ENCODE data around the gene RDM1.
A peak's percentile ranks its signal among the peaks of the same experiment; 100 is the strongest.
"Not testable (repeated sequence)": the region's sequence is repeated elsewhere in the genome, so short reads cannot be mapped to it uniquely, and the experiment has no call there.

The RDM1 gene

DNA sequence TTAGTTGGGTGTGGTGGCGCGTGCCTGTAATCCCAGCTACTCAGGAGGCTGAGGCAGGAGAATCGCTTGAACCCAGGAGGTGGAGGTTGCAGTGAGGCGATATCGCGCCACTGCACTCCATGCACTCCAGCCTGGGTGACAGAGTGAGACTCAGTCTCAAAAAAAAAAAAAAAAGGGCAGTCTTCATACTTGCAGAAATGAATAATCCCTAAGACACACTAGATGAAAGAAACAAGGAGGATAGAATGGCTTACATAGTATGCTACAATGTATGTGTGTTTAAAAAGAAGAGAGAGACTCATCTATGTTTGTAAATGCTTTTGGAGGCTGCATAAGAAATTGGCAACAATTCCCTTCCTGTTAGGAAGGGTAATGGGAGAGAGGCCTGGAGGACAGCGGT is 32.8 kb downstream of the RDM1 start:
- DNase-seq, result not testable (repeated sequence)

DNA sequence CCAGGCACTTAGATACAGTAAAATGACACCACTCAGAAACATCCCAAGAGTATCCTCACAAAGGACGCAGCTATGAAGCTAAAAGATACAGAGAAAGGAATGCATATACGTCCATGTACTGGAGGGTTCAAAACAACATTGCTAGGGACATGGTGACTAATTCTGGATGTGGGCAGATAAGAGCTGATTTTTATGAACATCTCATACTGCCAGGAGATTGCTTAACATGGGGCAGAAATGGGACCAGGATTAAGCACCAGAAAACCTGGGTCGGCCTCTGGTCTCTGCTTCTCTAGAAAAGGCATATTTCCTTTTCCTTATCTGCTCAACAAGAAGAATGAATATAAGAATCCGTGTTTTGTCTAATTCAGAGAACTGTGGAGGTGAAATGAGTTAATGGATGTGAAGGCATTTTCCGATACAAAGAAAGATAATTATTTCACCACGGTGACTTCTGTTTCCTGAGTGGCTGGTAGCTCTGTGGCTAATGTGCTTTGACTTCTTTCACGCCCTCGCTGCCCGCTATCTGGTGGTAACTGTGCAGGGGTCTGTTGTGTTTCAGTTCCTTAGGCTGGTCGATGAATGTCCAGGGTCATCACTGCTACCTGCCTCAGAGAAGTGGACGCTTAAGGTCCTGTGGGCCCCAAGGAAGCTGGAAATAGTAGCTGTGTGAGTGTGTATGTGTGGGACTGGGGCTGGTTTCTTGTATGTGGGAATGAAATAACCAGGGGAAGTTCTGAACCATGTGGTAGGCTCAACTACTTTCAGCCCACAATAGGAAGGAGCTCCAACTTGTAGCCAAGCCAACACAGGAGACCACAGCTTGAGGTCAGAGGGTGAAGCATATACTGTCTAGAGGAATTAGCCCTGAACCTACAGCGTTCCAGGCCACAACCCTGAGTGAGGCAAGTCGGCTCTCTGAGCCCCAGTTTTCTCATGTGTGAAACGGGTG is 34.7 kb downstream of the RDM1 start:
- DNase-seq, result no peak

DNA sequence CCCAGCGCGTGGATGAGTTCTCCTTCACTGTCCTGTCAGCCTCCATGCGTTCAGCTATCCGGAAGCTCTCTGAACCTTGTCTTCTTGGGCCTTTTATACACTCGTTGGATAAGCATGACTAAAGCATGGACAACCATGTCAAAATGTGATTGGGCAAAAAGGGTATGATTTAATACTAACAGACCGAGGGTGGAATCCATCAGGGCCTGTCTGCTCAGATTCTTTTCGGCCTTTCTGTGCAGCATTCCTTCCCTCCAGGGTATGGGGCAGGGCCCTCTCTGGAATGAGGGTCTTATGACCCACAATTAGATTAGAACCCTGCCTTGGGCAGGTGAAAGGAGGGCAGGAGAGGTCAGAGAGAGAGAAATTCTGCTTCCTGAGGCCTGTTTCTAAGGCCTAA is 36.4 kb downstream of the RDM1 start:
- DNase-seq, result no peak

DNA sequence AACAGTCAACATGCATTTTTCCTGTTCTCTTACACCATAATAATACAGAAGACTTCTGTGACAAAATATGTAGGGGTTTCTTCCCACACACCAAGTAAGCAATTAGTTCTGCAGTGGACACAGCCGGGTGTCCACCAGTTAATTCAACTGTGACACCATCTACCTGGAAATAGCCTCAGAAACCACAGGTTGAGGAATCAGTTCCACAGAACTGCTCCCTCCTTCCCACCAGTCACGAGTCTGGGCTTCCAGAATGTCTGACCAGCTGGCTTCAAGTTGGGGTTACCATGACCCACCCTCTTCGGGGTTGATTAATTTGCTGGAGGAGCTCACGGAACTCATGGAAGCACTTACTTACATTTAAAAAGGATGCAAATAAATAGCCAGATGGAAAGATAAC is 36.8 kb downstream of the RDM1 start:
- DNase-seq, result no peak

DNA sequence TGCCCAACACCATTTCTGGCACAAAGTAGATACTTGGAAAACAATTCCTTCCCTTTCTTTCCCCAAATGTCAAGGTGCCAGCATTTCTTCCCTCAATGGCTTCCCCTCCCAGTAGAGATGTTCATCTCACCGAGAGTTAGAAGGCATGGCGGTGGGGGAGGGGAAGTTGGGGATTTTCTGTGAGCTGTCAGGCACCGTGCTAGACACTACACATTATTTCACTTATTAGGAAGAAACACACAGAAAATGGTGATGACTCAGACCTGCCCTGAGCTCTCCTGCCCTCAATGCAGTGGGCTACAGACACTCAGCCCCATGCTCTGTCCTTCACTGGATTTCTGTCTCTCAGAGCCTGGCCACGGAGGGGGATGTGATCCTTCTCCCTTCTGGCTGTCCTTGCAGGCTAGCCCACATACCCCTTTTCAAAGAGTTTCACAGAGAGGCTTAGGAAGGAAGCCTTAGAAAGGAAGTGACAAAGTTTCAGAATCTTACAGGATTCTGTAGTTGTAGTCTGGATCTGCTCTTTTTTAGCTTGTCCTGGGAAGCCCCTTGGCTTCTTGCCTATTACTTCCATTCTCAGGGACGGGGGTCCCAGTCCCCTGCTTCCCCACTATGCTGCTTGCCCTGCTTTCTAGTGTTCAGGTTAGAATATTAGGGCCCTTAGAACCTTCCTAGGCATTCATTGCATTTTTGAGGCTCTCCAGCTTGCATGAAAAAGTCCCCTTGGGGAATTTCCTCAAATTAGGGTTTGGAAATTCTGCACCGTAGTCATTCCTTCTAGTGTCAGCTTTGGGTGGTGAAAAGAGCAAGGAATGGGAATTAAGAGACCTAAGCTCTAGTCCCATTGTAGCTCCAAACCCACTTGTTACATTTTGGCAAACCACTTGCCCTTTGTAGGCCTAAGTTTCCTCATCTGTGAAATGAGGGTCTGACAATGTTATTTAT is 38.2 kb downstream of the RDM1 start:
- DNase-seq, result no peak

DNA sequence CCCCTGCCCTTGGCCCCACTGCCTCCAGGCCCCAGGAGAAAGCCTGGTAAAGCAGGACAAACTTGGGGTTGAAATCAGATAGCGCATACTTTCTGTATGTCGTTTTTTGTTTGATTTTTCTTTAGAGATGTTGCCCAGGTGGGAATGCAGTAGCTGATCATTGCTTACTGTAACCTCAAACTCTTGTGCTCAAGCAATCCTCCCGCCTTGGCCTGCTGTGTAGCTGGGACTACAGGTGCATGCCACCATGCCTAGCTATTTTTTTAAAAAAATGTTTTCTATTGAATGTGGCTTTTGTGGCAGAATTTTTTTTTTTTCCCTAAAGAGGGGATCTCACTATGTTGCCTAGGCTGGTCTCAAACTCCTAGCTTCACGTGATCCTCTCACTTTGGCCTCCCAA is 39.3 kb downstream of the RDM1 start:
- DNase-seq, result no peak

DNA sequence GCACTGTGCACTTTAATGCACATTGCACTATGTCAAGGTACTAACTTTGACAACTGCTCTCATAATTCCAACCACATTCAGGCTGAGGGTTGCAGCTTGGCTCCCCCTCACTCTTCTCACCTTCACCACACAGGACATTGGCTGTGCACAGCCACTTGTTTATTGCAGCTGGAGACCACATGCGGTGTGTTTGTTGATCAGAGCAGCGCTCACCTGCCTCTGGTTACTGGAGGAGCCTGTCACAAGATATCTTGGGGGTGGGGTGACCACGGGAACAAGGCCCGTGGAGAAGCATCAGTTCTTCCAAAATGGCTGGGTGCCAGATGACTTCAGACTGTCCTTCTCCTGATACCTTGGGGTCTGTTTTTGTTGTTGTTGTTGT is 39.8 kb downstream of the RDM1 start:
- peak; percentile 92 for DNase-seq

DNA sequence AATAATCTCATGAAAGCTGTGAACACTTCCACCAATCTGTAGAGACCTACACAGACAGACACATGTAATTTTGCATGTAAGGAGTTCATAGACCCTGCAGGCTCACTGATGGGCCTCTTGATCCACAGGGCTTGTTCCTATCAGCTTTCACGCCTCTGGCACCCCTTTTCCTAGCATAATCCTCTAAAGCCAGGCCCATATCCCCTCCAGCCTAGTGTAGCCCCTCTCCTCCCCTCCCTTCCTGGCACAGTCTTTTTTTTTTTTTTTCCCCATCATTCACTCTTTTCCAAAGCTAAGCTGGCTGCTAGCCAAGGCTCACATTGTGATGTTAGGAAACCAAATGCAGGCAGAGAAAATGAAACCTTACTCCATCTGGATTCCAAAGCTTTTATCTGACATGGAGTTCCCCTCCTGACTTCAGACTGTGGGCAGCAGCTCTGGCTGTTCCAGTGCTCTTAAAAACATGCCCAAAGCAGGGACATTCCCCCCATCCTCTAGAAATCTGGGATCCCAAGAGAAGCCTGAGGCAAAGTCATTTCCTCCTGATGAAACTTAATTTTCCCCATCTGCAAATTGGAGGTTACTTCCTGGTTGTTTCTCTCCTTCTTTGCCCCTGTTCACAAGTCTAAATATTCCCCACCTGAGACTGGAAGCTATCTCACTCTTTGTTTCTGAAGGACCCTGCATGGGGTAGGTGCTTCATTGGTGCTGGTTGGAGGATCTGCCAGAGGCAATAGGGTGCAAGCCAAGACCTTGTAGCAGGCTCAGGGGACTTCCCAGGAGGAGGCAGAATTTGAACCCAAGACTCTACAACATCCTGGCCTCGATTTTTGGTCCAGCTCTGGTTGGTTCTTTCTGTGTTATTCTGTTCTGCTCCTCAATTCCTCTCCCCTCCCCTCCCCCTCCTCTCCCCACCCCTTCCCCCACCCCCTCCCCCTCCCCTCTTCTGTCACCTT is 40.5 kb downstream of the RDM1 start:
- peak; percentile 49 for DNase-seq

DNA sequence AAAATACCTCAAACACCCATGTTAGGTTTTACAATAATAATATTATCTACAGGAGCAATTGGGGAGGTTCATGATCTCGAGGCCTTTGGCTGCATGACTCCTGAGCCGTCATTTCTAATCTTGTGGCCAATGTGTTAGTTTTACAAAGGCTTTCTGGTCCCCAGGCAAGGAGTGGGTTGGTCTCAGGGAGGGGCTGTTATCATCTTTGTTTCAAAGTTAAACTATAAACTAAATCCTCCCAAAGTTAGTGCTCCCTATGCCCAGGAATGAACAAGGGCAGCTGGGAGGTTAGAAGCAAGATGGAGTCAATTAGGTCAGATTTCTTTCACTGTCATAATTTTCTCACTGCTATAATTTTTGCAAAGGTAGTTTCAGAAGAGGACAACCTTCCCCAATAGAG is 41.3 kb downstream of the RDM1 start:
- no peak for DNase-seq

DNA sequence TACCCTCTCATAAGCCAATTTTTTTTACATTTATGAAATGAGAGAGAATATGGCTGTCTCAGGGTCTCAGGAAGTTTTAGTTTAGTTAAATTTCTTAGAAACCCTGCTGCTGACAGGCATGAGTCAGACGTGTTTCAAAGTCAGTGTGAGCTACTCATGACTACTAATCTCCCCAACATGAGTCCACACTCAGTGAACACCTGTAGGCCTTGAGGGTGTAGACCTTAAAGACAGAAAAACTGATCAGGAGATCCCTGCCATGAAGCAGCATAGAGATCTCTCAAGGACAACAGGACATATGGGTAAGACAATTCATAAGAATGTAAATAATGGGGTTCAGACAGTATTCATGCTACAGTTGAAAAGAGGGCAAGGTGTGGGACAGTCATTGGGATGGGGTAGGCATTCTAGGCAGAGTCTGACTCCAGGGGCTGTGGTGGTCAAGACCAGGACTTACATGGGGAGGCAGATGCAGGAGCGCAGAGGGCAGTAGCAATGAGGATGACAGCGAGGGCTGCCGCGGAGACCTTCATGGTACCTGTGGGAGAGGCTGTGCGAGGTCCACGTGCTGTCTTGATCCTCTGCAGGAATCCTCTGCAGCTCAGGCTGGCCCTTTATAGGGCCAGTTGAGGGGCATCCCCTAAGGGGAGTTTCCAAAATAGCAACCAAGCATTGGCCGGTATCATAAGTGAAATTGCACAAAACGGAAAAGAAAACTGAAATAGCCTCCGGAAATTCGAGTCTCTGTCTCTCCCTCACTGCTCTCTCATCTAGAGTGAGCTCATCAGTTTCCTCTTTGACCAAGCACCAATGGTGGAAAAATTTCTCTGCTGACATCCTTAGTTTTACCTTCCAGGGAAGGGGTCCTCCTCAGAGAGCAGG is 50.6 kb downstream of the RDM1 start, which contains the start of gene CCL5:
Gene CCL5, minus strand, starts transcription at position 588 of the 882 bp plus-strand sequence.
- DNase-seq, result no peak

DNA sequence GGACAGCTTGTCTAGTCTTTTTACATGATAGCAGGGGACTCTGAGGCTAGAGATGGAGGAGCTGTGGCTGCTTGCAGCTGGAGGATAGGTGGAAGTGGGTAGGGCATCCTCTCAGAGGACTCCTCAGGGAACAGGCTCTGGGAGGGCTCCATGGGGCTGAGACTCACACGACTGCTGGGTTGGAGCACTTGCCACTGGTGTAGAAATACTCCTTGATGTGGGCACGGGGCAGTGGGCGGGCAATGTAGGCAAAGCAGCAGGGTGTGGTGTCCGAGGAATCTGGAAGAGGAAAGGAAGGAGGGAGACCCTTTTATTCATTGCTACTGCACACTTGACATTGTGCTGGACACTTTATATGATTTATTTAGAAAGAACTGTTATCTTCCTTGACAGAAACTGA is 52.2 kb downstream of the RDM1 start:
- no peak for DNase-seq

DNA sequence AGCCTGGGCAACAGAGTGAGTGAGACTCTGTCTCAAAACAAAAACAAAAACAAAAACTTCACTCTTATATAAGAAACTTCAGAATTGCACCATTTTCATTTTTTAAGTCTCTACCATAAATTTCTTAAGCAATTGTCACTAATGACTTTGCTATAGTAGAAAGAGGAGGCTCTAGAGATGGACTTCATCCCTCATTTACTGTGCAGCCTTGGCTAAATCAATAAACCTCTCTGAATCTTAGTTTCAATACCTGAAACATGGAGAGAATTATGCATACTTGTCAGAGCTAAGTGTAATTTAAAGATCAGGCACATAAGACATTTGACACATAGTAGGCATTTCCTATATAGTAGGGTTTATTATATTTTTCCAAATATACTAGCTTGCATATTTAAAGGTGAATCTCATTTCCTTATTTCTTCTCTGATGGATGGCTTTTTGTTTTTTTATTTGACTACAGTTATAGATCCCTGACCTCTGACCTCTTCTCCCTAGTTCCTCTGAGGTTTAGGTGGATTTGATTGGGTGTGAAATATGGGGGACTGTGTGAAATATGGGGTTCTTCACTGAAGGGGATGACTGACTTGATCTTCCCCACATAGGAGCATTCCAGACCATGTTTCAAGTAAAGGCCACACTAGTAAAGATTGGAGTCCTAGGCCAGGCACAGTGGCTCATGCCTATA is 53.1 kb downstream of the RDM1 start:
- no peak for DNase-seq

DNA sequence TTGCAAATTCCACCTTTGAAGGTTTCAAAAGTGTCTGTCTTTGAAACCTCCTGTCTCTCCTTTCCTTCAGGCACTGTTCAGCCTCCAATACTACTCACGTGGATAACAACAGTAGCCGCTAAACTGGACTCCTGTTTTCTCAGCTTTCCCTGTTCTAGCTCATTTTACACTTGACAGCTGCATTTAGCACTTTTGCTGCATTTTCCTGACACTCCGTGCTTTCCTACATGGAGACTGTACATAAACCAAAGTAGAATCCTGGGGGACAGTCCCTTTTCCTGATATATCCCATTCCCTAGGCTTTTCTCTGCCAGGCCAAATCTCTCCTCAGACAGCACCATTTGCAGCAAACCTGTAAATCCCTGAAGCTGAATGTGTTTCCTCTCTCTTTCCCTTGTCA is 54.0 kb downstream of the RDM1 start:
- DNase-seq, result no peak

DNA sequence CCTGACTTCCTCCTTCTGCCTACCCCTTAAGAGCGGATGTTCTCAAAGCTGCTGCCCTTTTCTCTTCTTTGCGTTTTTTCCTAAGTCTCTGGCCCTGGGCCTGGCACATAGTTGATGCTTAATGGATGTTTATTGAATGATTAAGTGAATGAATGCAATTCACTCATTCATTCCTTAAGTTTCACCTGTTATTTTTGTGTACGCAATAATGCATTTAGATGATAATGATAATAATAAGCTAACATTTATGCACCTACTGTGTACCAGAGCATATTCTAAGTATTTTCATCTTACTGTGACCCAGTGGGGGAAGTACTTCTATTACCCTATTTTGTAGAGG is 54.8 kb downstream of the RDM1 start:
- DNase-seq, result no peak

DNA sequence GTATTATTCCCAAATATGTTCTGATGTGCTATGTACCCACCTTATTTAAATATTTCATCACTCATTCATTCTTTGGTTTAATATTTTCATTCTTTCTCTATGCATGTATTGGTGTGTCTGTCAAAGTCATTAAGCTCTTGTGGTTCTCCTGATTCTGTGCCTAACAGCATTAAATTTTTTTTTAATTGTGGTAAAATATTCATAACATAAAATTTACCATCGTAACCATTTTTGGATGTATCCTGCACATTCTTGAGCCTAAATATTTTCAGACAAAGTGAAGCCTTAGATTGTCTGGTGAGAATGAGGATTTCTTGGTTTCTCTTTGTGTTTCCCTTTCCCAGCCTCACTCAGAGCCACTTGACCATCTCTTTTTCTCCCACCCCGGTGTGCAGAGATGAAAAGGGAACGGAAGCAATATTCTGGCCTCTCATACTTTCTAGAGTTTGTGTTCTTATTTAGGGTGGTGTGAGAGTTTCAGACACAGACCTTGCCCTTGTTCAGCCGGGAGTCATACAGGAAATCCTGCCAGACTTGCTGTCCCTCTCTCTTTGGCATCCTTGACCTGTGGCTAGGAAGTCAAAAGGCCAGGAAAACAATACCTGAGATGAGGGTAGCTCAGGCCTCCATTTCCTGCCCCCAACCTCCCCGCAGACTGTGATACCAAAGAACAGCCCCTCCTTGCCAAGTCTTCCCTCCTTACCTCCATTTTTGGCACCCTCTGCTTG is 55.3 kb downstream of the RDM1 start:
- DNase-seq, result no peak

DNA sequence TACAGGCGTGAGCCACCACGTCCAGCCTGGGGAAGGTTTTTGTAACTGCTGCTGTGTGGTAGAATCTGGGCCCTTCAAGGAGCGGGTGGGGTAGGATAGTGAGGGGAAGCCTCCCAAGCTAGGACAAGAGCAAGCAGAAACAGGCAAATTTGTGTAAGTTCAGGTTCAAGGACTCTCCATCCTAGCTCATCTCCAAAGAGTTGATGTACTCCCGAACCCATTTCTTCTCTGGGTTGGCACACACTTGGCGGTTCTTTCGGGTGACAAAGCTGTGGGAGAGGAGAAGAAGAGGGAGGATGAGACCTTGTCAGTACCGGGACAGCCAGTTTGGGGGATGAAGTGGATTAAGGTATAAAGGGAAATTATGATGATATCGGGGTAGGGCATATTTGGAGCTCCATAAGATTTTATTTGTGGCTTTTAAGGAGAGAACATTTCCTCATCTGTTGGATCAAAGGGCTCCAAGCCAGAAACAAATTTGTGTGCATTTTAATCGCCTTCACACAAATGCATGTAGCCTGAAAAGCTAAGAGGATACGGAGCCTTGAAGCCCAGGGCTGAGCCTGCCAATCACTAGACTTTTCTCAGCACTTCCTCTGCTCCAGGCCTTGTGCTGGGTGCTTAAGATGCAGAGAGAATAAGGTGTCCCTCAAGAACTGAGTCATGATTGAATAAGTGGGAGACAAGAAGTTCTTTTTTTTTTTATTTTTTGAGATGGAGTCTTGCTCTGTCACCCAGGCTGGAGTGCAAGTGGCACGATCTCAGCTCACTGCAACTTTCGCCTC is 58.2 kb downstream of the RDM1 start:
- no peak for DNase-seq

DNA sequence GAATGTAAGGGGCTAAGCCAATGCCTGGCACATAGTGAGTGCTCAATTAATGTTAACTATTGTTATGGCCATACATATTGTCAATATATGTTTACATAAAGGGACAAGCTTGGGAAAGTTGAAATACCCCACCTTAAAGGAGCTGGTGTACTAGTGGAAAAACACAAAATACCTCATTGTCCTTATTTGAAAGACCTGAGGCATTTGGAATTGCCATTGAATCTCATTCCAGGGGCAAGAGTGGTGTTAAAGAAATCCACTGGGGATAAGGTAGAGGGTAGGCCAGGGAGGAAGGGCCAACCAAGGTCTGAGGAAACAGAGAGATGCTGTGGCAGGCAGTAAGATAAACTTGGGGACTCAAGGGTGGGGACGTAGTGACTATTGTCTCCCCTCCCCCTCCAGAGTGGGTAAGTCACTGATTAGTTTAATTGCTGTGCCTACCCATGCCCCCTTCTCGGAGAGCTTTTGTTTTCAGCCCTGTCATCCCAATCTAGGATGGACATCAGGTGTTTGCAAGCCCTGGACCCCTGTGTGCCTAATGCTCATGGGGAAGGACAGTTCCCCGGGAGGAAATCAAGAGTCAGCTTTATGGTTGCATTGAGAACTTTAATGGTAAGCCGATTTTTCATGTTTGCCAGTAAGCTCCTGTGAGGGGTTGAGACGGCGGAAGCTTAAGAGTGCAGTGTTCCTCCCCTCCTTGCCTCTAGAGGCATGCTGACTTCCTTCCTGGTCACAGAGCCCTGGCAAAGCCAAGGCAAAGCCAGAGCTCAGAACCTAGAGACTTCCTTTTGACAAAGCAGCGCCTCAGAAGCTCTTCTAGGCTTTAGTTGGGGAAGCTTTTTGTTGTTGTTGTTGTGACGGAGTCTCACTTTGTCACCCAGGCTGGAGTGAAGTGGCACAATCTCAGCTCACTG is 59.4 kb downstream of the RDM1 start:
- DNase-seq, result no peak

DNA sequence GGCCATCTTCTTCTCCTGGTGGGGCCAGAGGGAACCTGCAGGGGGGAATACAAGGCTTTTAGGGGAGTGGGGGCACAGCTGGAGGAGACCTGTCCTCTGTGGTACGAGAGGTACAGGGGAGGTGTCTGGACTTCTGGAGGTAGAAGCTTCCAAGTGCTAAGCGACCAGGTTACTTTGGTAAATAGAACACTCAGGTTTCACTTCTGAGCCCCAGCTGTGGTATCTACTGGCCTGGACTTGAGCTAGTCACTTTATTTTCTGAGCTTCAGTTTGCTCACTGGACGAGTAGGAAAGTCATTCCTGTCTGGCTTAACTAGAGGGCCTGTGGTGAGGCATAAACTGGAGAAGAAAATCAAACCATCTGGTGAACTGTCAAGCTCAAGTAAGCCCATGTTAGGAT is 61.8 kb downstream of the RDM1 start, which contains the start of gene HEATR9:
Gene HEATR9, minus strand, starts transcription at position 155 of the 400 bp plus-strand sequence. Its CDS starts 149 bp downstream, at position 6.
- DNase-seq, result no peak

All from NCI-H2029 (cell line).